OCI-LY1 (cell line): ENCODE results near the gene GFOD1.

Experiments
- H2AFZ ChIP-seq: fragments of 200-600 bp; sonication (generic), shearing (Covaris generic); 2 replicates; pipeline ENCODE4 v1.6.0; 2014; ENCODE audit warnings: antibody characterized with exemption, mild to moderate bottlenecking, low read length
- H3F3A ChIP-seq: fragments of 200-600 bp; sonication (generic), shearing (Covaris generic); 2 replicates; pipeline ENCODE4 v1.6.0; 2014; ENCODE audit warnings: mild to moderate bottlenecking, antibody characterized with exemption, low read length, moderate library complexity; ENCODE audit not compliant: insufficient read depth
- H3K27ac ChIP-seq: fragments of 200-600 bp; sonication (generic); 2 replicates; pipeline ENCODE4 v1.5.1; 2014; ENCODE audit warnings: low read length, mixed run types, mild to moderate bottlenecking, low read depth; ENCODE audit not compliant: poor library complexity, severe bottlenecking
- H3K27me3 ChIP-seq: fragments of 200-600 bp; sonication (generic); 2 replicates; pipeline ENCODE4 v1.6.0; 2014; ENCODE audit warnings: antibody characterized with exemption, mild to moderate bottlenecking, low read length, moderate library complexity; ENCODE audit not compliant: insufficient read depth
- H3K36me3 ChIP-seq: fragments of 200-600 bp; sonication (generic); 2 replicates; pipeline ENCODE4 v1.6.1; 2014; ENCODE audit warnings: mild to moderate bottlenecking, antibody characterized with exemption, low read length, moderate library complexity, mixed read lengths; ENCODE audit not compliant: insufficient read depth
- H3K4me1 ChIP-seq: fragments of 200-600 bp; sonication (generic); 2 replicates; pipeline ENCODE4 v1.5.1; 2014; ENCODE audit warnings: mild to moderate bottlenecking, low read length, moderate library complexity; ENCODE audit not compliant: insufficient read depth, severe bottlenecking
- H3K4me2 ChIP-seq: fragments of 200-600 bp; sonication (generic), shearing (Covaris generic); 2 replicates; pipeline ENCODE4 v1.6.1; 2014; ENCODE audit warnings: low read length
- H3K4me3 ChIP-seq: fragments of 200-600 bp; sonication (generic); 2 replicates; pipeline ENCODE4 v1.5.1; 2014; ENCODE audit warnings: low read length, low read depth, mild to moderate bottlenecking, mixed read lengths; ENCODE audit not compliant: poor library complexity, severe bottlenecking
- H3K79me2 ChIP-seq: fragments of 200-600 bp; shearing (Covaris generic); 2 replicates; pipeline ENCODE4 v1.6.1; 2016; ENCODE audit warnings: mixed run types, low read length, mixed read lengths; ENCODE audit not compliant: insufficient read depth
- H3K9ac ChIP-seq: fragments of 200-600 bp; sonication (generic), shearing (Covaris generic); 2 replicates; pipeline ENCODE4 v1.6.1; 2014; ENCODE audit warnings: mild to moderate bottlenecking, low read length, mixed read lengths
- H3K9me2 ChIP-seq: fragments of 200-600 bp; sonication (generic), shearing (Covaris generic); 2 replicates; pipeline ENCODE4 v1.6.1; 2014; ENCODE audit warnings: low read depth, mild to moderate bottlenecking, low read length, mixed read lengths
- H3K9me3 ChIP-seq: fragments of 200-600 bp; shearing (Covaris generic); 2 replicates; pipeline ENCODE4 v1.6.1; 2014; ENCODE audit warnings: low read length, mixed read lengths
- H4K20me1 ChIP-seq: fragments of 200-600 bp; sonication (generic), shearing (Covaris generic); 2 replicates; pipeline ENCODE4 v1.6.0; 2016; ENCODE audit warnings: mild to moderate bottlenecking, low read length; ENCODE audit not compliant: insufficient read depth
- EZH2 ChIP-seq: fragments of 200-600 bp; sonication (generic), shearing (Covaris generic); IDR thresholded peaks from 2 replicates; pipeline ENCODE4 v1.8.0; 2017; ENCODE audit warnings: borderline replicate concordance, mixed run types, mild to moderate bottlenecking, antibody characterized with exemption, low read length, moderate library complexity, mixed read lengths
- TF ChIP-seq, protein P1 (sequence below): fragments of 200-600 bp; sonication (generic), shearing (Covaris generic); IDR thresholded peaks from 2 replicates; pipeline ENCODE4 v1.5.1; 2017; ENCODE audit warnings: mild to moderate bottlenecking, antibody characterized with exemption, low read length, moderate library complexity, mixed read lengths

GFOD1 gene

DNA sequence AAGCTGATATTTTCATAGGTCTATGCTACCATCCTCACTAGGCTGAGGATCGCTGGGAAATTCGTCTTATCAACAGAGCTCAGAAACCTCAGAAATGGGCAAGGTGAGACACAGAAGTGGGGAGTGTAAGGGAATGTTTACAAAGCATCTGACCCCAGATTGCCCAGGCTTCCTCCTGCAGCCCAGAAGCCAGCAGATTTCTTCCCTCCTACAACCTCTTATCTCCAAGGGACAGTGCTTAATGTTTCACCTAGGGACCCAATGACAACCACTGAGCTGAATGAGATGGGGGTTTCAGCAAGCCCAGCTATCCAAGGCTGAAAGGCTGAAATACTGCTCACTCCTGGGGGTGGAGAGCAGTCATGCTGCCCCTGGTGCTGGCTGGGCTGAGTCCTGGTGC, 106.6 kb downstream of the GFOD1 start:
- no peak overlapping the region for H3K4me3 ChIP-seq
- TF ChIP-seq EZH2, result no peak
- TF ChIP-seq, protein P1, sequence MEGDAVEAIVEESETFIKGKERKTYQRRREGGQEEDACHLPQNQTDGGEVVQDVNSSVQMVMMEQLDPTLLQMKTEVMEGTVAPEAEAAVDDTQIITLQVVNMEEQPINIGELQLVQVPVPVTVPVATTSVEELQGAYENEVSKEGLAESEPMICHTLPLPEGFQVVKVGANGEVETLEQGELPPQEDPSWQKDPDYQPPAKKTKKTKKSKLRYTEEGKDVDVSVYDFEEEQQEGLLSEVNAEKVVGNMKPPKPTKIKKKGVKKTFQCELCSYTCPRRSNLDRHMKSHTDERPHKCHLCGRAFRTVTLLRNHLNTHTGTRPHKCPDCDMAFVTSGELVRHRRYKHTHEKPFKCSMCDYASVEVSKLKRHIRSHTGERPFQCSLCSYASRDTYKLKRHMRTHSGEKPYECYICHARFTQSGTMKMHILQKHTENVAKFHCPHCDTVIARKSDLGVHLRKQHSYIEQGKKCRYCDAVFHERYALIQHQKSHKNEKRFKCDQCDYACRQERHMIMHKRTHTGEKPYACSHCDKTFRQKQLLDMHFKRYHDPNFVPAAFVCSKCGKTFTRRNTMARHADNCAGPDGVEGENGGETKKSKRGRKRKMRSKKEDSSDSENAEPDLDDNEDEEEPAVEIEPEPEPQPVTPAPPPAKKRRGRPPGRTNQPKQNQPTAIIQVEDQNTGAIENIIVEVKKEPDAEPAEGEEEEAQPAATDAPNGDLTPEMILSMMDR, result no peak
- H2AFZ ChIP-seq, result no peak overlapping the region
- peak overlapping the region; percentile 36 for H3K27ac ChIP-seq
- no peaks in the 10 kb centered on the region for H3F3A ChIP-seq
- H3K79me2 ChIP-seq, result peaks cover 3% of the 10 kb centered on the region; the same call in 1 of the 2 replicates
- H3K9me2 ChIP-seq, result no peaks in the 10 kb centered on the region
- no peaks in the 10 kb centered on the region for H4K20me1 ChIP-seq
- peaks cover 59% of the 10 kb centered on the region for H3K4me1 ChIP-seq
- no peaks in the 10 kb centered on the region for H3K27me3 ChIP-seq
- H3K36me3 ChIP-seq, result no peaks in the 10 kb centered on the region
- no peaks in the 10 kb centered on the region for H3K9me3 ChIP-seq
- no peak overlapping the region for H3K4me2 ChIP-seq
- H3K9ac ChIP-seq, result no peak overlapping the region; the same call in 1 of the 2 replicates

DNA sequence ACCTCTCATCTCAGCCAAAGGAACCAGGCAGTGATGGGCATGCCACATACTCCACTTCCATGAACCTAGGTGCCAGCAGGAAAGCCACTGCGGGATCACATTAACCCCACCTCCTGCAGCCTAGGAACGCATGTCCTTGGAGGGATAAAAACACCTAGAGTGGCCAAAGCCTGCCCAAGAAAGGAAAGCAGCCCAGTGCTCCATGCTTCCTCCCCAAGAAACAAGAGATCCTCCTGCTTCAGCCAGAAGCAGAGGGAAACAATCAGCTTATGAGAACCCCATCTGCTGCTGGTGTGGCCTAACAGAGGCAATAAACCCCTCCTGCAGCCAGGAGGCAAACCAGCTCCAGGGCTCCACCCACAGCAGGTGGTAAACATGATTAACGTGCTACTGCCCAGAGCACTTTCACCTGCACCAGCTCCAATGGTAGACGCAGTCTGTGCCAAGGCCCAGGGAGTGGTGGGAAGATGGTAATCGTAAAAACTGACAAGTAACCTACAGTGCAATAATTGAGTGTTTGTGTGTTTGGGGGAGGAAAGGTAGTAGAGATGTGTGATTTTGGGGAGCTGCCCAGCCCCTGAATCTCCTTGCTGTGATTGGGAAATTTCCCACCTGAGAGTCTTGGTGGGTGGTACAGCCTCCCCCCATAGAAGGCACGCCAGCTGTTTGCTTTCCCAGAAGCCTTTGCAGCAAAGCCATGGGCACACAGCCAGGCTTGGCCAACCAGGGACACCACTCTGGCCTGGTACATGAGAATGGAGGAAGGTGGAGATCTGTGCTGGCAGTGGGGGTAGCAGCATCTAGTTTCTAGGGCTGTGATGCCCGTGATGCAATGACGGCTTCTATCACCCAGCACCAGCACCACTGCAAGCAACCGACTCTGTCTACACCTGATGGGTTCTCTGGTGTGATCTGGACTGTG, 108.5 kb downstream of the GFOD1 start:
- no peaks in the 10 kb centered on the region for H3K9me2 ChIP-seq
- peak overlapping the region; percentile 49 for H3K27ac ChIP-seq
- no peaks in the 10 kb centered on the region for H3K27me3 ChIP-seq
- no peaks in the 10 kb centered on the region for H3F3A ChIP-seq
- no peaks in the 10 kb centered on the region for H3K79me2 ChIP-seq
- peaks cover 59% of the 10 kb centered on the region for H3K4me1 ChIP-seq
- no peak overlapping the region for H2AFZ ChIP-seq
- no peak overlapping the region for H3K9ac ChIP-seq
- no peak overlapping the region for H3K4me3 ChIP-seq
- TF ChIP-seq, protein P1, result peak; percentile 15; the same call in 1 of the 2 replicates
- no peak for TF ChIP-seq EZH2
- no peaks in the 10 kb centered on the region for H4K20me1 ChIP-seq
- H3K4me2 ChIP-seq, result peak overlapping the region; percentile 17; the same call in 1 of the 2 replicates
- H3K9me3 ChIP-seq, result no peaks in the 10 kb centered on the region
- no peaks in the 10 kb centered on the region for H3K36me3 ChIP-seq

DNA sequence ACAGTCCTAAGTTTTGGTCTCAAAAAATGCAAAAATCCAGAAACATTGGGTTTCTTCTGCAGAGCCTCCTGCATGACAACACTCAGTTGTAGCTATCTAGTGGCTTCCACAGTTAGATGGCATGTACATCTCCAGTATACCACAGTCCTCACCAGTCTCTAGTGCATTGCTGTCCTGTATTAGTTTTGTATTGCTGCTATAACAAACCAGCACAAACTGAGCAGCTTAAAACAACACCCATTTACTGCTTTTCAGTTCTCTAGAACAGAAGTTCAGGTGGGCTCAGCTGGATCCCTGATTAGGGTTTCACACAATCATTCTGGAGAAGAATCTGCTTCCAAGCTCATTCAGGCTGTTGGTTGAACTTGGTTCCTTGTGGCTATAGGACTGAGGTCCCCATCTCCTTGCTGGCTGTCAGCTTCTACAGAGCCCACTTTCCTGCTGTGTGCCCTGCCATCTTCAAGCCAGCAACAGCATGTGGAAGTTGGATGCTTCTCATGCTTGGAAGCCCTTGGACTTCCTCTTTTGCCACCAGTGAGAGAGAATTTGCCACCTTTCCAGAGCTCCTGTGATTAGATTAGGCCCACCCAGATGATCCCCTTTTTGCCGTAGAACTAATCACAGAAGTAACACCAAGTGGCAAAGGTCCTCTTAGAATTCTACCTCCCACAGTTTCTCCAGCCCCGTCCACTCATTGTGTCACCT, 110.2 kb downstream of the GFOD1 start:
- Histone ChIP-seq H3K9ac (no peak overlapping the region), H3K4me2 (no peak overlapping the region), H3K27me3 (no peaks in the 10 kb centered on the region), H3F3A (no peaks in the 10 kb centered on the region), H2AFZ (no peak overlapping the region), H3K36me3 (no peaks in the 10 kb centered on the region), H3K9me2 (no peaks in the 10 kb centered on the region), H3K4me3 (no peak overlapping the region), H3K79me2 (no peaks in the 10 kb centered on the region), H3K9me3 (no peaks in the 10 kb centered on the region), H3K4me1 (peaks cover 51% of the 10 kb centered on the region), H3K27ac (no peak overlapping the region), H4K20me1 (no peaks in the 10 kb centered on the region)
- TF ChIP-seq, protein P1, result no peak
- no peak for TF ChIP-seq EZH2
